Medulla oblongata (tissue), 1 donor: Measurements from ENCODE around the gene PITPNM3.

Experiments used
- DNase-seq: peaks from one replicate; pipeline ENCODE4 v3.0.0-alpha.2; 2015; ENCODE audit errors: extremely low spot score

The PITPNM3 gene

DNA sequence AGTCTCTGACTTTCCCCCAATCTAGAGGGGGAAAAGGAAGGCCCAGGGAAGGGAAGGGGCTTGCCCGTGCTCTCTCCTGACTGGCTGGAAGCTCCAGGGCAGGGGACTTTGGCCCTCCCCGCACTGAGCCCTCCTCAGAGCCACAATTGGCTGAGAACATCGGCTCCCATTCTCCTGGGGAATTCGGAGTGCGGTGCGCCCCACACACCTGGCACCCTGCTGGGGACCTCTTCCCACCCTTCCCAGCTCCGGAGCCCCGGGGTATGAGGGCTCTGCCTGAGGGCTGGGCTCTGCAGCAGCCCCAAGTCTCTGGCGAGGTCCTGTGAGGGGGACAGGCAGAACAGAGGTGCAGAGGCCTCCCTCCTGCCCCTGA lies 76.1 kb downstream of the PITPNM3 start:
- no peak for DNase-seq

DNA sequence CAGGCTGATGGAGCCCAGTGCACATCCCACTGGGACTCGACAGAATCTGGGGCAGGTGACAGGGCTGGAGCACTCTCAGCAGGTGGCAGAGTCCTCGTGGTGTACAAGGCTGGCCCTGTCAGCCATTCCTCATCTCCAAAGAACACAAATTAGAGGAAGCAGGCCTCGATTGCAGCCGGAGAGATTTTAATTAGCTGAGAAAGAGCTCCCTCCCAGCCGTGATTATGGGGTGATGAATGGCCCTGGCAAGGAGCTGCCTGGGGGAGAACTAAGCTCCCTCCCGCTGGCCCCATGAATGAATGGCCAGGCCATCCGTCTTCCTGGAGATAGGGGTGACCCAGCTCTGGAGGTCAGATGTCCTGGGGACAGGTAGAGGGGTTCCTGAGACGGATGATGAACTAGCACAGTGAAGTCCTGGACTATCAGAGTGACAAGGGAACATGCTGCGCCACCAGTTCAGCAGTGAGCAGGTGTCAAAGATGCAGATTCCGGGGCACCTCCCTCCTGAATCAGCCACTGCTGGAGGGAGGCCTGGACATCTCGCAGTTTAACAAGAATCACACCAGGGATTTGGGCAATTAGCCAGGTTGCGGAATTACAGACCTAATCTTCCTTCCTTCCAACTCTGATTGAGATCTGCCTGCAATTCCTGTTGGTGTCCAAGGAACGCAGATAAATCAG lies 76.6 kb downstream of the PITPNM3 start:
- DNase-seq: no peak

DNA sequence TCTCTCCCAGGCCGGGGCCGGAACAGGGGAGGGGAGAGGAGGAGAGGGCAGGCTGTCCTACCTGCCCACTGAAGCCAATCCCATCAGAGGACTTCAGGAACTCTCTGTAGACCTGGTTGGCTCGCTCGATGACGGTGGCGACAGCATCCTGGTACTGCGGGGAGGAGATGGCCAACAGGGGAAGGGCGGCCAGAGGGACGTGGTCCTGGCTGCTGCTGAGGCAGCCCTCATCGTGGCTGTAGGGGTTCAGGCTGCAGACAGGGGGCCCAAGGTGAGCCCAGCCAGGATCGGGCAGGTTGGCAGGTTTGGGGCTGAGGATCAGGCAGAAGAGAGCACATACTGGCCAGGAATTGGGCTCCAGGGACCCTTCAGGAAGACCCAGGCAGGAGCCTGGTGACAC lies 77.9 kb downstream of the PITPNM3 start:
- no peak for DNase-seq

- no peak for DNase-seq
Measured at GRCh38 chr17:6477831-6478383, 78.4 kb downstream of the PITPNM3 start.

DNA sequence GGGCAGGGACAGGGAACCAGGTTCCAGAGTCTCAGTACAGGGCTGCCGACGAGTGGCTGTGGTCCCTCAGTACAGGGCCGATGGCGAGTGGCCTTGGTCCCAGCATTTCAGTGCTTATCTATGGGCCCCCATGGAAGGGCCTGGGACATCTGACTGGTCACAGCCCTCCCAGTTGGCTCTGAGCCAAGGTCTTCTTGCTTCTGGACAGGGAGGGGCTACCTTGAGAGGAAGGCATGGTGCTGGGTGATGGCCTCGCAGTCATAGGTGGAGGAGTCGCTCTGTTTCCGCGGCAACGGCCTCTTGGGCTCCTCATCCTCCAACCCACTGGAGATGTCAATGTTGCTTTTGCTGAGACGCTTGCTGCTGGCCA lies 79.6 kb downstream of the PITPNM3 start:
- DNase-seq: no peak

GRCh38 chr17:6476076-6476809 lies 80.1 kb downstream of the PITPNM3 start:
- no peak for DNase-seq

- no peak for DNase-seq
Measured at GRCh38 chr17:6475411-6475810, 80.9 kb downstream of the PITPNM3 start.

- no peak for DNase-seq
Measured at GRCh38 chr17:6474906-6475305, 81.4 kb downstream of the PITPNM3 start.

DNA sequence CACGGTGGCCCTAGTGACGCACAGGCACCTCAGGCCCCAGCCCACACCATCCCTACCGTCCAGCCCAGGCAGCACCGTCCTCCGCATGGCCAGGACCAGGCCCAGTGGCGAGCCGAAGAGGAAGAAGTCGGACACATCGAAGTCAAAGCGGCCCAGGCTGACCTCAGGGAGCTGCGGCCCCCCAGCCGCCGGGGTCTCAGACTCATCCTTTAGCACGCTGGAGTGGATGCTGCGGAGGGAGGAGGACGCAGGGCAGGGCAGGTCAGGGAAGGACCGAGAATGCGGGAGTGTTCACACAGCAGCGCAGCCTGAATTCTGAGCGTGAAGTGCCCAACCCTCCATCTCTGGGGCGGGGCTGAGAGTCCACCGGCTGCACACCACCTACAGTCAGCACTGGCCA lies 82.0 kb downstream of the PITPNM3 start:
- no peak for DNase-seq

DNA sequence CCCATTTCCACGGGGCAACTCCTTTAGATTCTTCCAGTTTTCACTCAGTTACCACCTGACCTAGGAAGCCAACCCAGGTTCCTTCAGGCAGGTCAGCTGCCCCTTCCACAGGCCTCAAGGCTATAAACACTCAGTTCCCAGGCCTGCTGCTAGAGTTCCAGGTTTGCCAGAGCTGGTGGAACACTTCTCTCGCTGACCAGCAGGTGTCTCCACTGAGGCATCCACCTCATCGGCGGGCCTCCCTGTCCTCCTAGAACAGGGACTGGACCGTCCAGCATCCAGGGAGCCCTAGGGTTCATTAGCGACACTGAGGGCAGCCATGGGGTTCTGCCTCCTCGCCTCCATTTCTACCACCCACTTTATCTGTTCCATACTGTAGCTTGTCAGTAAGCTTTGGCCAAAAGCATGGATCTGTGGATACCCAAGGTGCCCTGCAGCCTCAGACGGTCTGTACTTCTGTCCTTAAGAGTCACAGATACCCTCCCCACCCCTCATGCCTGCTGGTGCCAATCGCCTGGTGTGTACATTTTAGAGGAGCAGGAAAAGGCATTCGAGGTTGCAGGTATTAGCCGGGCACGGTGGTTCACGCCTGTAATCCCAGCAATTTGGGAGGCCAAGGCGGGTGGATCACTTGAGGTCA lies 83.1 kb downstream of the PITPNM3 start:
- peak; percentile 80 for DNase-seq

GRCh38 chr17:6472517-6472916 lies 83.8 kb downstream of the PITPNM3 start:
- no peak for DNase-seq

DNA sequence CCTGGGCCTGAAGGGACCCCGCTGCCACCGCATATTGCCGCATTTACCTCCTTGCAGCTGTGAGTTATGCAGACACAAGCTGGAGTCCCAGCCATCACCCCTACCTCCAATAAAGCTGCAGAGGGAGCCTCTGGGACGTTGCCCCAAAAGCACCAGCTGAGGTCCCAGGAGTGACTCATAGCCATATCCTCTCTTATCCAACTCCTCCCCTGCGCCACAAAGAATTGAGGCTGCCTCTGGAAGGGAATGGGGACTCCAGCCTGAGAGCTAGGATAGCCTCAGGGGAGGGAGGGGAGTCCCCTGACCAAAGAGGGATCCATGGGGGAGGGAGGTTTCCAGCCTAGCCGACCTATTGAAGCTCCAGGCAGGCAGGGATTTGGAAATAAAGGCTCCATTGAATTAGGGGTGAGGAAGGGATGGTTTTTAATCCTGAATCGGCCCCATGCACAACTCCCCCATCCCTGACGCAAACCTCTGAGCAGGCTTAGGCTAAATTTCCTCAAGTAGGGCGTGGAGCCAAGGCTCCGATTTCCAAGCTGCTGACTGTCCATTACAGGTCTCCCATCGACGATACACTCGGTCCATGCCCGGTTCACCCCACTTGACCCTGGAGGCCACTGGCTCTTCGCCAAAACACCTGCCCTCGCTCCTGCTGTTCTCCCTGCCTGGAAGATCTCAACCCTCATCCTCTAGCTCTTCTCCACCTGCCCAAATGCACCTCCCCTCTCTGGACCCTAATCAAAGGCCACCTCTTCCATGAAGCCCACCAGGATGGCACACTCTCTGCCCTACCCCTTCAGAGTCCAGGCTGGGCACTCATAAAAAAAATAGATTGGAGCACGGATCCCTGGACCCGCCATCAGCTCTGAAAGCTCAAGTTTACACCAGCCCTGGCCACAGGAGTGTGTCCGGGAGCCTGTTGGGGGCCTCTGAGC lies 84.6 kb downstream of the PITPNM3 start:
- no peak for DNase-seq

DNA sequence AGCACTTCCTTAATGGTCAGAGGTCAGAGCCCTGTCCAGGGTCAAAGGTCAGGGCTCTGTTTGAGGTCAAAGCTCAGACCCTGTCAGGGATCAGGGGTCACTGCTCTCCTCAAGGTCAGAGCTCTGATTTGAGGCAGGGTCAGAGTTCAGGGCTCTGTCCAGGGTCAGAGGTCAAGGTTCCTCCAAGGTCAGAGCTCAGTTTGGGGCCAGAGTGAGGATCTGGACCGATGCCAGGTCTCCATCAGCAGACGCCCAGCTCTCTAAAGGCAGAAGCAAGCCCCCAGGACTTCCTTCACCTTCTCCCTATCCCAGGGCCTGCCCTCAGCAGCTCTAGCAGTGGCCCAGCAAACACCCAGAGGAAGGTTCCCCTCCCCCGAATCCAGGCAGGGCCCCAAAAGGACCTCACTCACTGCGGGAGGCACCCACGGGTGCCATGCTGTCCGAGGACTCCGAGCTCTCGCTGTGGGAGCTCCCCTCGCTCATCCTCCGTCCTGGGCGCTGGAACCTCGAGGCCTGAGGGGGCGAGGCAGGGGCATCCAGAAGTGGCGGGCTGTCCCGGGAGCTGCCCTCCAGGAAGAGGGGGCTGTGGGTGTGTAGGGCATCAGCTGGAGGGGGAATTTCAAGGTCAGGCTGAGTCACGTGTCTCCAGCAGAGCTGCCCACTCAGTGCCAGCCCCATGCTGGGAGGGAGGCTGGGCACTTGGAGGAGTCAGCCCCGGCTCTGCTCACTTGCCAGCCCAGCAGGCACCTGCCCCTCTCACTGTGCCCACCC lies 85.4 kb downstream of the PITPNM3 start:
- DNase-seq: no peak

DNA sequence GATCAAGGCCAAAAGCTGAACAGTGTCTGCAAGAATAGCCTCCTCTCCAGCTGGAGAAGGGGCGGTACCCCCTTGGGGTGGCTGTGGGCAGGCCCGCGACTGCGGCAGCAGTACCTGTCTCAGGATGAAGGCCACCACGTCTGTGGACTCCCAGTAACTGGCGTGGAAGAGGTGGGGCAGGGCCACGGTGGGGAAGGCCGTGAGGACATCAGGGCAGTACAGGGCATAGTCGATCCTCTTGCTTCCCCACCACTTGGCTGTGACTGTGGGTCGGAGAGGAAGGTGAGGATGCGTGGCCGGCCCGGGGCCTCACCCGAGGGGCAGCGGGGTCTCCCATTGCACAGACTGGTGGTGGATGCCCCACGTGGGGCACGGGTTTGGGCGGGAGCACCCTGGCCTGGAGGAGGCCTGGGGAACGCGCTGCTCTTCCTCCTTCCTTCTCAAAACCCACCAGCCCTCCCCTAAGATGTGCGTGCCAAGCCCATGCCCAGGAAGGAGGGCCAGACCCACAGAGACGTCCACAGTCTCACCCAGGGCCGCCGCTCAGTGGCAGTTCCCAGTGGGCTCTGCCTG lies 86.1 kb downstream of the PITPNM3 start:
- no peak for DNase-seq

DNA sequence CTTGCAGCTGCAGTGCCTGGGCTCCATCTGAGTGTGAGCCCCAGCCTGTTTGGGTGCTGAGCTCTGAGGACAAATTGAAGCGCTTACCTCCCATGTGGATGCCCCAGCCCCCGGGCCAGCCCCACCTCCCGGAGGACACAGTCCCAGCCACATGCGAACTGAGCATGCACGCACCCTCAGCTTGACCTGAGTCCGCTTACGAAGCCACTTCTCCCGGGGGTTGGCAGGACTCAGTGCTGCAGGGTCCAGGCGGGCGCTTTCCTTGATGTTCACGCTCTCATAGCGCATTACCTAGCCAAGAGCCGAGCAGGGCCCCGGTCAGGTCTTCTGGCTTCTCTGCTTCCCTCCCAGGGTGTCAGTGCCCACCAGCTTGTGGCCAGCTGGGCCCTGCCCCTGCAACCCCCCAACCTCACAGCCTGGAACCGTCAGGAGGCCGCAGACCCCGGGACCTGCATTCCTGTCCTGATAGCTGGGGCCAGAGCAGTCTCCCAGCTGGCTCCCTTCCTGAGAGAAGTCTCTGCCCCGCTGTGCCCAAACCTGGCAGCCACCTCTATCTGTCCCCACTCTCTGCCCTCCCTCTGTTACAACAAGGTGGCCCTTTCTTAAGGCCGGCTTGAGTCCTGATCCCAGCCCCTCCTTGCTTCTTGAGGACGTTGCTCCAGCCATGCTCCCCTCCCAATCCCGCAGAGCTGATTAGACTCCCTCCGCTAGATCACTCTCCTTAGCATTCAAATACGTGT lies 88.1 kb downstream of the PITPNM3 start:
- no peak for DNase-seq

- no peak for DNase-seq
Measured at GRCh38 chr17:6467567-6467966, 88.8 kb downstream of the PITPNM3 start.

- DNase-seq: no peak
Measured at GRCh38 chr17:6465206-6466003, 91.0 kb downstream of the PITPNM3 start.

DNA sequence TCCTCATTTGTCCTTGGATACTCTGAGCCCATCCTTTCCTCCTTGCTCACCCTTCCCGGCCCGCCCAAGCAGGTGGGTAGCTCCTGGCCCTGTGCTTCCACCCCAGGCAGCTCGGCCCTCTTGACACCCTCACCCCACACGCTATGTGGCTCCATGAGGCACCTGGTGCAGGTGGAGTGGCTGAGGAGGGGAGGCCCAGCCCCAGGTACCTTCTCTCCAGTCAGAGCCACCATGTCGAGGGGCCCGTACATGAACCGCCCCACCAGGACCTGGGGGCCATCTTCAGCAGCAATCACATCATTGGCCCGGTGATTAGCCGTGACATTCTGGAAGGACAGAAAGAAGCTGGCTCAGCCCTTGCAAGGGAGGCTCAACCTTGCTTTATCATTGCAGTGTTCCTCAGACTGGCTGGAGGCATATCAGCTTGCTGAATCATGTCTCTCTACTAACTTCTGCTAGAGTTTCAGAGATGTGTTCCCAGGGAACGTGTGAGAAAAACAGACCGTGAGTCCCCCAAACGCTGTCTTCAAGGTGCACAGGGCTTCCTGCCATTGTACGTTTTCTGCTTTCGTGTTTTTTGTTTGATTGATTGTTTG lies 91.8 kb downstream of the PITPNM3 start:
- DNase-seq: no peak
